PC-9 (cell line): ENCODE results near the gene FADS3.

Experiments used
- CTCF ChIP-seq: fragments of 200-600 bp; sonication (generic); conservative IDR thresholded peaks from 2 replicates; pipeline ENCODE4 v1.6.1; 2017; ENCODE audit warnings: mixed run types, antibody characterized with exemption, mild to moderate bottlenecking, moderate library complexity
- EZH2 ChIP-seq: fragments of 200-600 bp; sonication (generic); IDR thresholded peaks from 2 replicates; pipeline ENCODE4 v1.8.0; 2017; ENCODE audit warnings: antibody characterized with exemption, low read depth

- TF ChIP-seq CTCF = no peak
- TF ChIP-seq EZH2 = no peak
Observed at GRCh38 chr11:61854206-61854895, 37.0 kb downstream of the FADS3 start.
